Measurements from ENCODE around the gene CTBP2.

- TF ChIP-seq CTCF (IDR thresholded peaks at IDR 0.05) (no peak), POLR2A (IDR thresholded peaks at IDR 0.05) (no peak)
Measured at GRCh38 chr10:124996127-124996853, 164.1 kb downstream of the CTBP2 start.
